GM23338 (cell line): ENCODE measurements around the gene DMAC2L. TPM values are rescaled to one million over a fixed set of nuclear protein-coding genes. Genes with fewer than 3 reads are reported as not detected.

Experiments used
- ATAC-seq: fragments of 200-7000 bp; cut with Tn5 transposase; 3 replicates; pipeline ENCODE4 v1.9.1; 2020
- DNase-seq: peaks from one replicate; pipeline ENCODE4 v3.0.0-alpha.2; 2015; ENCODE audit warnings: low spot score
- H2AFZ ChIP-seq: fragments of 200-600 bp; sonication (generic); 2 replicates; pipeline ENCODE4 v1.8.0; 2016; ENCODE audit warnings: antibody characterized with exemption, mild to moderate bottlenecking, moderate library complexity
- H3F3A ChIP-seq: fragments of 200-600 bp; sonication (generic); replicated peaks from 2 replicates; pipeline ENCODE4 v1.8.0; 2017; ENCODE audit warnings: antibody characterized with exemption, mixed run types, low read depth
- H3K27ac ChIP-seq: fragments of 200-600 bp; sonication (generic); 2 replicates; pipeline ENCODE4 v1.6.1; 2016; ENCODE audit warnings: low read depth
- H3K27me3 ChIP-seq: fragments of 200-600 bp; sonication (generic); 2 replicates; pipeline ENCODE4 v1.8.0; 2016; ENCODE audit warnings: mild to moderate bottlenecking, mixed run types, moderate library complexity; ENCODE audit not compliant: insufficient read depth
- H3K36me3 ChIP-seq: fragments of 200-600 bp; sonication (generic); 2 replicates; pipeline ENCODE4 v1.8.0; 2016; ENCODE audit warnings: mild to moderate bottlenecking; ENCODE audit not compliant: insufficient read depth
- H3K4me1 ChIP-seq: fragments of 200-600 bp; sonication (generic); 2 replicates; pipeline ENCODE4 v1.8.0; 2016; ENCODE audit warnings: mild to moderate bottlenecking, moderate library complexity; ENCODE audit not compliant: insufficient read depth
- H3K4me2 ChIP-seq: fragments of 200-600 bp; sonication (generic); 2 replicates; pipeline ENCODE4 v1.7.1; 2017; ENCODE audit warnings: mixed run types
- H3K4me3 ChIP-seq: fragments of 200-600 bp; sonication (generic); 2 replicates; pipeline ENCODE4 v1.6.1; 2016; ENCODE audit warnings: mixed run types
- H3K79me2 ChIP-seq: fragments of 200-600 bp; sonication (generic); replicated peaks from 2 replicates; pipeline ENCODE4 v1.8.0; 2017; ENCODE audit warnings: mild to moderate bottlenecking; ENCODE audit not compliant: insufficient read depth
- H3K9me2 ChIP-seq: fragments of 200-600 bp; sonication (generic); 2 replicates; pipeline ENCODE4 v1.8.0; 2017; ENCODE audit not compliant: insufficient read depth
- H4K20me1 ChIP-seq: fragments of 200-600 bp; sonication (generic); replicated peaks from 2 replicates; pipeline ENCODE4 v1.8.0; 2017; ENCODE audit warnings: mild to moderate bottlenecking; ENCODE audit not compliant: insufficient read depth
- H3K27ac Mint-ChIP-seq: 2 replicates; pipeline ENCODE4 v1.8.0; 2020; ENCODE audit warnings: inconsistent platforms, mild to moderate bottlenecking, moderate library complexity, mixed read lengths
- H3K27me3 Mint-ChIP-seq: 3 replicates; pipeline ENCODE4 v1.8.0; 2022; ENCODE audit warnings: low read depth, mild to moderate bottlenecking, moderate library complexity, mixed read lengths, inconsistent platforms; ENCODE audit not compliant: insufficient read depth, poor library complexity
- H3K36me3 Mint-ChIP-seq: 3 replicates; pipeline ENCODE4 v1.8.0; 2021; ENCODE audit warnings: low read depth, mild to moderate bottlenecking, inconsistent platforms, moderate library complexity, mixed read lengths
- H3K4me1 Mint-ChIP-seq: 3 replicates; pipeline ENCODE4 v1.8.0; 2020; ENCODE audit warnings: mild to moderate bottlenecking, inconsistent platforms, mixed read lengths
- H3K4me3 Mint-ChIP-seq: 3 replicates; pipeline ENCODE4 v1.8.0; 2021; ENCODE audit warnings: moderate library complexity, mild to moderate bottlenecking, inconsistent platforms, mixed read lengths
- H3K9me3 Mint-ChIP-seq: 3 replicates; pipeline ENCODE4 v1.8.0; 2020; ENCODE audit warnings: moderate library complexity, mild to moderate bottlenecking, inconsistent platforms, mixed read lengths
- CREB1 ChIP-seq: fragments of 250-450 bp; sonication (Bioruptor Pico); IDR thresholded peaks from 2 replicates; pipeline ENCODE4 v1.5.0; 2020; ENCODE audit warnings: low read depth, mild to moderate bottlenecking, moderate library complexity
- ETS1 ChIP-seq: IDR thresholded peaks from 2 replicates; pipeline ENCODE4 v1.6.1; 2016; ENCODE audit warnings: antibody characterized with exemption
- EZH2 ChIP-seq: fragments of 200-600 bp; sonication (generic); IDR thresholded peaks from one replicate; pipeline ENCODE4 v1.8.0; 2017; ENCODE audit warnings: antibody characterized with exemption, mild to moderate bottlenecking, low read depth; ENCODE audit not compliant: unreplicated experiment
- EZH2phosphoT487 ChIP-seq: fragments of 200-600 bp; sonication (generic); IDR thresholded peaks from one replicate; pipeline ENCODE4 v1.8.1; 2018; ENCODE audit warnings: antibody characterized with exemption; ENCODE audit not compliant: unreplicated experiment
- JUNB ChIP-seq: IDR thresholded peaks from one replicate; pipeline ENCODE4 v1.6.1; 2016; ENCODE audit warnings: antibody characterized with exemption; ENCODE audit not compliant: unreplicated experiment
- NANOG ChIP-seq: IDR thresholded peaks from 2 replicates; pipeline ENCODE4 v1.6.1; 2016; ENCODE audit warnings: antibody characterized with exemption, borderline replicate concordance
- POLR2AphosphoS5 ChIP-seq: IDR thresholded peaks from 2 replicates; pipeline ENCODE4 v1.6.1; 2016; ENCODE audit warnings: antibody characterized with exemption, low read depth
- STAT1 ChIP-seq: IDR thresholded peaks from one replicate; pipeline ENCODE4 v1.6.1; 2016; ENCODE audit warnings: antibody characterized with exemption; ENCODE audit not compliant: unreplicated experiment
- ZNF114 ChIP-seq: fragments of 250-450 bp; sonication (Bioruptor Pico); IDR thresholded peaks from 2 replicates; pipeline ENCODE4 v1.5.0; 2020; ENCODE audit warnings: mild to moderate bottlenecking, moderate library complexity
- ZNF331 ChIP-seq: fragments of 250-450 bp; sonication (Bioruptor Pico); IDR thresholded peaks from 2 replicates; pipeline ENCODE4 v1.5.0; 2020; ENCODE audit warnings: low read depth, mild to moderate bottlenecking, moderate library complexity
- ZNF462 ChIP-seq: fragments of 250-450 bp; sonication (Bioruptor Pico); IDR thresholded peaks from 2 replicates; pipeline ENCODE4 v1.5.0; 2020; ENCODE audit warnings: mild to moderate bottlenecking, moderate library complexity
- polyA plus RNA-seq: library from polyadenylated mRNA; unstranded; fragments of >200 nt; fragmentation: Nextera tagmentation; extraction: Ambion mirVana; gene quantifications from 2 replicates; pipeline ENCODE4 v1.2.1, GENCODE V29; 2016
- total RNA-seq: library from RNA; depleted of rRNA; stranded (reverse); fragments of >200 nt; shearing (Covaris generic); gene quantifications from 2 replicates; pipeline ENCODE4 v1.2.3, GENCODE V29; 2014
- TF ChIP-seq, protein P1 (sequence below), 2 experiments: fragments of 200-600 bp in 1 of 2; sonication (generic) in 1 of 2; conservative IDR thresholded peaks; 2 replicates each; pipeline versions ENCODE4 v1.5.1 to v1.6.1; 2016 to 2017; ENCODE audit warnings: antibody characterized with exemption in 2 of 2, low read depth in 2 of 2, mild to moderate bottlenecking in 2 of 2, moderate library complexity in 1 of 2
- TF ChIP-seq, protein P2 (sequence below): IDR thresholded peaks from one replicate; pipeline ENCODE4 v1.6.1; 2018; ENCODE audit warnings: antibody characterized with exemption; ENCODE audit not compliant: unreplicated experiment

Gene DMAC2L
- total and polyA plus RNA-seq, 2 experiments from 2014 or later, result 22.5 to 33.8 TPM

DNA sequence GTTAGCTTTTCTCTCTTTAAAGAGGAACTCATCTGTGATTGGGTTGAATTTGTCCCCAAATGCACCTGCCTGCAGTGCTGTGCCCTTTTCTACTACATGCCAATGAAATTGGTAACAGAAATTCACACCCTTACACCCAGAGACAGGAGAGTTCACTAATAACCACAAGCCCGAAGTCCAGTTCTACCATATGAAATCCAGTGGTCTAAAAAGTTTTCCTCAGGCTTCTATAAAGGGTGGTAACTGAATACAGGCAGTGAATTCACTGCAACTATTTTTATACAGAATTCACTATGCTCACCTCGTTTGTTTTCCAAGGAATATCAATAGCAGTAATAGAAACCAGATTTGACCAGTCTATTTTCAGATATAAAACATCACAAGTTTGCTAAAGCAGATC lies 49.3 kb upstream of the DMAC2L start:
- Mint-ChIP-seq H3K4me1 (0 out of 3 replicates have a peak, but pooled peaks cover 2% of the 10 kb centered on the region), H3K27ac (no peak overlapping the region), H3K4me3 (no peak overlapping the region), H3K9me3 (no peaks in the 10 kb centered on the region), H3K27me3 (no peaks in the 10 kb centered on the region), H3K36me3 (peaks cover 4% of the 10 kb centered on the region; the same call in 1 of the 3 replicates)
- no peaks in the 10 kb centered on the region for H3K27me3 ChIP-seq
- no peaks in the 10 kb centered on the region for H3K9me2 ChIP-seq
- TF ChIP-seq JUNB, result no peak
- TF ChIP-seq ZNF462 (CRISPR knock-in tag), result no peak
- no peak for TF ChIP-seq EZH2
- no peak for TF ChIP-seq STAT1
- TF ChIP-seq CREB1, result no peak
- TF ChIP-seq ETS1, result no peak
- TF ChIP-seq NANOG, result no peak
- TF ChIP-seq POLR2AphosphoS5, result no peak
- TF ChIP-seq, protein P1, sequence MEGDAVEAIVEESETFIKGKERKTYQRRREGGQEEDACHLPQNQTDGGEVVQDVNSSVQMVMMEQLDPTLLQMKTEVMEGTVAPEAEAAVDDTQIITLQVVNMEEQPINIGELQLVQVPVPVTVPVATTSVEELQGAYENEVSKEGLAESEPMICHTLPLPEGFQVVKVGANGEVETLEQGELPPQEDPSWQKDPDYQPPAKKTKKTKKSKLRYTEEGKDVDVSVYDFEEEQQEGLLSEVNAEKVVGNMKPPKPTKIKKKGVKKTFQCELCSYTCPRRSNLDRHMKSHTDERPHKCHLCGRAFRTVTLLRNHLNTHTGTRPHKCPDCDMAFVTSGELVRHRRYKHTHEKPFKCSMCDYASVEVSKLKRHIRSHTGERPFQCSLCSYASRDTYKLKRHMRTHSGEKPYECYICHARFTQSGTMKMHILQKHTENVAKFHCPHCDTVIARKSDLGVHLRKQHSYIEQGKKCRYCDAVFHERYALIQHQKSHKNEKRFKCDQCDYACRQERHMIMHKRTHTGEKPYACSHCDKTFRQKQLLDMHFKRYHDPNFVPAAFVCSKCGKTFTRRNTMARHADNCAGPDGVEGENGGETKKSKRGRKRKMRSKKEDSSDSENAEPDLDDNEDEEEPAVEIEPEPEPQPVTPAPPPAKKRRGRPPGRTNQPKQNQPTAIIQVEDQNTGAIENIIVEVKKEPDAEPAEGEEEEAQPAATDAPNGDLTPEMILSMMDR (conservative IDR thresholded peaks at IDR 0.05; ENCODE audit: low read depth in 2 of 2), result no peak
- TF ChIP-seq ZNF114 (CRISPR knock-in tag), result no peak
- TF ChIP-seq, protein P2, sequence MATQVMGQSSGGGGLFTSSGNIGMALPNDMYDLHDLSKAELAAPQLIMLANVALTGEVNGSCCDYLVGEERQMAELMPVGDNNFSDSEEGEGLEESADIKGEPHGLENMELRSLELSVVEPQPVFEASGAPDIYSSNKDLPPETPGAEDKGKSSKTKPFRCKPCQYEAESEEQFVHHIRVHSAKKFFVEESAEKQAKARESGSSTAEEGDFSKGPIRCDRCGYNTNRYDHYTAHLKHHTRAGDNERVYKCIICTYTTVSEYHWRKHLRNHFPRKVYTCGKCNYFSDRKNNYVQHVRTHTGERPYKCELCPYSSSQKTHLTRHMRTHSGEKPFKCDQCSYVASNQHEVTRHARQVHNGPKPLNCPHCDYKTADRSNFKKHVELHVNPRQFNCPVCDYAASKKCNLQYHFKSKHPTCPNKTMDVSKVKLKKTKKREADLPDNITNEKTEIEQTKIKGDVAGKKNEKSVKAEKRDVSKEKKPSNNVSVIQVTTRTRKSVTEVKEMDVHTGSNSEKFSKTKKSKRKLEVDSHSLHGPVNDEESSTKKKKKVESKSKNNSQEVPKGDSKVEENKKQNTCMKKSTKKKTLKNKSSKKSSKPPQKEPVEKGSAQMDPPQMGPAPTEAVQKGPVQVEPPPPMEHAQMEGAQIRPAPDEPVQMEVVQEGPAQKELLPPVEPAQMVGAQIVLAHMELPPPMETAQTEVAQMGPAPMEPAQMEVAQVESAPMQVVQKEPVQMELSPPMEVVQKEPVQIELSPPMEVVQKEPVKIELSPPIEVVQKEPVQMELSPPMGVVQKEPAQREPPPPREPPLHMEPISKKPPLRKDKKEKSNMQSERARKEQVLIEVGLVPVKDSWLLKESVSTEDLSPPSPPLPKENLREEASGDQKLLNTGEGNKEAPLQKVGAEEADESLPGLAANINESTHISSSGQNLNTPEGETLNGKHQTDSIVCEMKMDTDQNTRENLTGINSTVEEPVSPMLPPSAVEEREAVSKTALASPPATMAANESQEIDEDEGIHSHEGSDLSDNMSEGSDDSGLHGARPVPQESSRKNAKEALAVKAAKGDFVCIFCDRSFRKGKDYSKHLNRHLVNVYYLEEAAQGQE, result no peak
- no peak for TF ChIP-seq ZNF331 (CRISPR knock-in tag)
- TF ChIP-seq EZH2phosphoT487, result no peak
- H3F3A ChIP-seq, result no peaks in the 10 kb centered on the region
- H4K20me1 ChIP-seq, result no peaks in the 10 kb centered on the region
- DNase-seq, result no peak
- H3K79me2 ChIP-seq, result no peaks in the 10 kb centered on the region
- no peaks in the 10 kb centered on the region for H3K4me1 ChIP-seq
- no peak overlapping the region for H3K4me3 ChIP-seq
- no peaks in the 10 kb centered on the region for H3K36me3 ChIP-seq
- H3K27ac ChIP-seq, result no peak overlapping the region
- no peak for ATAC-seq
- no peak overlapping the region for H3K4me2 ChIP-seq
- H2AFZ ChIP-seq, result no peak overlapping the region
